ENCODE measurements around the gene ZFP1. TPM values are rescaled to one million over a fixed set of nuclear protein-coding genes. Genes with fewer than 3 reads are reported as not detected.
"Not testable (repeated sequence)": the region's sequence is repeated elsewhere in the genome, so short reads cannot be mapped to it uniquely, and the experiment has no call there.

Gene ZFP1
- total RNA-seq, 1 donor from 2014 or later, result 15.3 TPM

- DNase-seq, result no peak
Observed at GRCh38 chr16:75113541-75114121, 34.7 kb upstream of the ZFP1 start.

DNA sequence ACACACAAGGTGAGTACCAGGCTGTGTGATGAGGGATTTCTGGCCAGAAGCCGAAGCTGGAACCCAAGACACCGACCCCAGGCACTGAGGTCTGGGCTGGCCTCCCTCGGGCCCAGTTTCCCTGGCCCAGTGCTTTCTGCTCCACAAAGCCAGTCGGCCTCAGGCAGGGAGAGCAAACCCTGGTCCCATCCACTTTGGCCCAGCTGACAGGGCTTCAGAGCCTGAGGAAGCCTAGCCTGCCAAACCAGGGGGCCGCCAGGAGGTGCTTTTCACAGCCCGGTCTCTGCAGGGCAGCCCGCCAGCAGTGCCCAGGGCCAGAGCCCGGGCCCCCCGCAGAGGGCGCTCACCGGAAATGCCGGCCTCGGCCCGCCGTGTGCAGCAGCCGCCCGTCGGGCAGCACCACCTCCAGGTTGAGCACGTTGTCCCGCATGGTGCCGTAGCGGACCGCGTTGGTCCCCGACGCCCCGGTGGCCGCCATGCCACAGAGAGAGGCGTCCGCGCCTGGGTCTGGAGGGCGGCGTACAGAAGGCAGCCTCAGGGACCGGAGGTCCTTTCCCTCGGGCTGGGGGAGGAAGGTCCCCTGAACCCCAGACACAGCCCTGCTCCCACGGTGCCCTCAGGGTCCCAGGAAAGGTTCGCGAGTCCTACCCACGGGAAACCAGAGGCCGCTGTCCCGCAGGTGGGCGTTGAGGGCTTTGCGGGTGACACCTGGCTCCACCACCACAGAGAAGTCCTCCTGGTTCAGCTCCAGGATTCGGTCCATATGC, 34.0 kb upstream of the ZFP1 start:
- no peak for DNase-seq

GRCh38 chr16:75114946-75115825, 33.1 kb upstream of the ZFP1 start:
- no peak for DNase-seq

DNA sequence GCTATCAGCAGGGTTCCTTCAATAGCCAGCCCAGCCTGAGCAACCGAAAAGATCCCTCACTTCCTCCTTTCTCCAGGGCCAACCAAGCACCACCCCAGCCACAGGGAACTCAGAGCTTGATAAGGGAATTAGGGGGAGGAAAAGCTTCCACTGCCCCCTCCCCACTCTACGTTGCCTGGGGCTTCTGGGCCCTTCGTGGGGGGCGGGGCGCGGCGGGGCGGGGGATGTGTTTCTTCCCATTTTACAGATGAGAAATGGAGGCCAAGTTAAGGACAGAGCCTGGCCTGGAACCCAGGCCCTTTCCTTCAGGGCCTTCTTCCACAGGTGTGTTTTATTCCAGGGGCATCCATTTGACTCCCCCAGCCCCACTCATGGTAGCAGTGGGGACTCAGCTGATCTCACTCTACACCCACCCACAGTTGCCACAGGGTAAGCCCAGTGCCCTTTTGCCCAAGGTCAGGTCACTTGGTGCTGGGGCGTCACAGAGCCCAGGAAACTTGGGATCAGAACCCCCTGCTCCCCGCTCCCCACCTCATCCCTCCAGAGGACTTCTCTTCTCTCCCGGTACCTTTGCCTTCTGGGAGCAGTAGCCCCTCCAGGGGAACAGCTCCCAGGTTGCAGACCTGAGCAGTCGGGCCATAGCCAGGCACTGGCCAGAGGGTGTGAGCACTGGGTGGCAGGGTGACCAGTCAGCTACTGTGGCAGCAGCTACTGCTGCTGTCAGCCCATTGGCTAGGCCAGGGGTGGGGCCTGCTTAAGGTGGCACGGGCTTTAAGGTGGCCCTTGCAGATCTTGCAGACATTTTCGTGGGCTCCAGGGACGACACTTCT, 32.0 kb upstream of the ZFP1 start, which contains the start of gene LDHD:
Gene LDHD, minus strand, starts transcription at position 700 of the 830 bp plus-strand sequence. Its CDS starts 60 bp downstream, at position 640.
- DNase-seq, result peak; percentile 19

DNA sequence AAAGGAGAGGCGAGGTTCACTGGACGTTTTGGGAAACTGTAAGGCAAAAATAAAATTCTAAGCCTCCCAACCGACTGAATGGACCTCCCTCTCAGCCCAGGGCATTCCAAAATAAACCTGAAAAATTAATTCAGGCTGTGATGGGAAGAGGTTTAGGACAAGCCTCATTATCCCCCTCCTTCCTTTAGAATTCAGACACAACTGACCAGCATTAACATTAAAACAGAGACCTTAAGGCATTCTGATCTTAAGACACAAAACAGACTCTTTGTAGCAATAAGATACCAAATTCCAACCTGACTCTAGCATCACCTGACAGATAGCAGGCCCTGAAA, 31.4 kb upstream of the ZFP1 start:
- no peak for DNase-seq

DNA sequence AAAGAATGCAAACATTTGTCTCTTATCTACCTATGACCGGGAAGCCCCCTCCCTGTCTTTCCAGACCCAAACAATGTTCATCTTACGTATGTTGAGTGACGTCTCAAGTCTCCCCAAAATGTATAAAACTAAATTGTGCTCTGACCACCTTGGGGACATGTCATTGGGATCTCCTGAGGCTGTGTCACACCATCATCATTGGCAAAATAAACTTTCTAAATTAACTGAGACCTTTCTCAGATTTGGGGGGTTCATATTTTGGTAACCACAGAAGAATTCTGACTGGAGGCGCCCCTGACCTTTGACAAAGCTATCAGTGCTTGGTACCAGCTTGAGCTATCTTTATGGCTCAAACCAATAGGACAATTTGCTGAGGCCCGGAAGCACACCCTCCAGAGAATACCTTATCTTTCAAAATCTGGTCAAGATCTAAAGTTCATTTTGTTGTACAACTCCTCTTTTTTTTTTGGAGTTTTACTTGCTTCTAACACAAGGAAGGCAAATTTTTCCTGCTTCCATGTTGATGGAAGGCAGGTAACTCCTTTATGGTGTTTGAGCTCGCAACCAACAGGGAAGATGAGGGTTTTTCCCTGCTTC, 29.3 kb upstream of the ZFP1 start:
- no peak for DNase-seq

GRCh38 chr16:75120253-75120652, 28.1 kb upstream of the ZFP1 start:
- DNase-seq, result no peak

- no peak for DNase-seq
Observed at GRCh38 chr16:75121949-75122568, 26.3 kb upstream of the ZFP1 start.

GRCh38 chr16:75122609-75123008, 25.7 kb upstream of the ZFP1 start:
- DNase-seq, result no peak

GRCh38 chr16:75127713-75128415, 20.5 kb upstream of the ZFP1 start:
- no peak for DNase-seq

DNA sequence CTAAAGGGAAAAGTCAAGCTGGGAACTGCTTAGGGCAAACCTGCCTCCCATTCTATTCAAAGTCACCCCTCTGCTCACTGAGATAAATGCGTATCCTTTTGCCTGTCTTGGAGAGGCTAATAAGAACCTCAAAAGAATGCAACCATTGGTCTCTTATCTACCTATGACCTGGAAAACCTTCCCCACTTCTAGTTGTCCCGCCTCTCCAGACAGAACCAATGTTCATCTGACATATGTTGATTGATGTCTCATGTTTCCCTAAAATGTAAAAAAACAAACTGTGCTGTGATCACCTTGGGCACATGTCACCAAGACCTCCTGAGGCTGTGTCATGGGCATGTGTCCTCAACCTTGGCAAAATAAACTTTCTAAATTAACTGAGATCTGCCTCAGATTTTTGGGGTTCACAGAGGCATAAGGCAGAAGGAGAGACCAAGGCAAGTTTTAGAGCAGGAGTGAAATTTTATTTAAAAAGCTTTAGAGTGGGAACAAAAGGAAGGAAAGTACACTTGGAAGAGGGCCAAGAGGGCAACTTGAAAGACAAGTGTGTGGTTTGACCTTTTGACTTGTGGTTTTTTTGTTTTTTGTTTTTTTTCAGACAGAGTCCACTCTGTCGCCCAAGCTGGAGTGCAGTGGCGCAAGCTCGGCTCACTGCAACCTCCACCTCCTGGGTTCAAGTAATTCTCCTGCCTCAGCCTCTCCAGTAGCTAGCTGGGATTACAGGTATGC, 18.7 kb upstream of the ZFP1 start:
- DNase-seq, result not testable (repeated sequence)

- no peak for DNase-seq
Observed at GRCh38 chr16:75130150-75130771, 18.1 kb upstream of the ZFP1 start.

DNA sequence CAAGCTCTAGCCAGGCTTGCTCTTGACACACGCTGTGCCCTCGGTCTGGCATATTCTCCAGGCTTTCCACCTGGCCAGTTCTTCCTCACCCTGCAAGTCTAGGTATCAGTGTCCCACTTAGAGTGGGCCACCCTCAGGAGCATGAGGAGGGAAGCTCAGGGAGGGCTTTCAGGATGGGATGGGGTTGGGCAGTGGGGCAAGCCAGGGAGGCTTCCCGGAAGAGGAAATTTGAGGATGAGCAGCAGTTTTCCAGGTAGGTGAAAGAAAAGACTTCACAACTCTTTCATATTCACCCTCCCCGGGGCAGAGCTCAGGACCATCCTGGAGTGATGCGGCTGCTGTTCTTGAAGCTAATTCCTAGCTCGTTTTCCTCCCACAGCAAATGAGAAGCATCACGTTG, 17.2 kb upstream of the ZFP1 start:
- DNase-seq, result no peak

GRCh38 chr16:75138233-75138632, 10.1 kb upstream of the ZFP1 start:
- DNase-seq, result no peak

GRCh38 chr16:75138636-75139035, 9.7 kb upstream of the ZFP1 start:
- DNase-seq, result no peak

DNA sequence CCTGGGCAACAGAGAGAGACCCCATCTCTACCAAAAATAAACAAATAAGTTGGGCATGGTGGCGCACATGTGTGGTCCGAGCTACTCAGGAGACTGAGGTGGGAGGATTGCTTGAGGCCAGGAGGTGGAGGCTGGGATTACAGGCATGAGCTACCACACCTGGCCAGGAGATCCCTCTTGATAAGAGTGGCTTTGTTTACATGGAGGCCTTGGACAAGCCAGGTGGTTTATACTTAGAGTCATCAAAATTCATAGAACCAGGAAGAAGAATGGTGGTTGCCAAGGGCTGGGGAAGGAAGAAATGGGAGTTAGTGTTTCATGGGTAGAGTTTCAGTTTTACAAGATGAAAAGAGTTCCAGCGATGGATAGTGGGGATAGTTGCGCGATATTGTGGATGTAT, 8.8 kb upstream of the ZFP1 start:
- no peak for DNase-seq

DNA sequence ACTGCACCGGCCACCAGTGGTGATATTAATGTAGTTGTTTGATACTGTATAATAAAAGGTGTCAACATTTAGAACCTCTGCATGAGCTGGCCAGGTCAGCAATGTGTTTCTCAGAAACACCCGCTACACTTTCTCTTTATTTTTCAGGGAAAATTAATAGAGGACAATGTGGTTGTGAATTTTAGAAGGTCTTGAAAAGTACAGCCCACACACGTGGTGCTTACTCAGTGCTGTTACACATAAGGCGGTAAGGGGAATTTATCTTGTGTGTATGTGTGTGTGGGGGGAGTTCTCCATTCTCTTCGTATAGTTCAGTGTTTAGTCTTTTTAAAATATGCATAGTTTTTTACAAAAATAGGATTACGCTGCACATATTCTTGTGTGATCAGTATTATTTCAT, 4.4 kb upstream of the ZFP1 start:
- DNase-seq, result no peak

DNA sequence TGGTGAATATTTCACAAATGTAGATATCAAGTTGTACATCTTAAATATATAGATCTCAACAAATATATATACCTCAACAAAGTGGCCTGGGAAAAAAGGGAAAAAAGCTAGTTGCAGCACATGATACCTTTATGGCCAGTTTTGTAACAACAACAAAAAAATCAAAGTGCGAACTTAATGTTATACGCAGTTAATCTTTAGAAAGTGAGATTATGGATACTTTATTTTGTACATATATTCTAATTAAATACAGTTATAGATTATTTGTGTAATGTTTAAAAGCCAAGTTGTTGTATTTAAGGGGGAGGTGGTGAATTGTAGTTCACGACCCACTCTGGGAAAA, 385 bp upstream of the ZFP1 start:
- DNase-seq, result no peak

- DNase-seq, result no peak
Observed at GRCh38 chr16:75151798-75152197, 3.5 kb downstream of the ZFP1 start.

- no peak for DNase-seq
Observed at GRCh38 chr16:75152635-75153034, 4.3 kb downstream of the ZFP1 start.

Measured in skin of body (tissue), 2 donors.